Suprapubic skin (tissue), 4 donors: ENCODE measurements around the gene ZNF28. TPM values are rescaled to one million over a fixed set of nuclear protein-coding genes. Genes with fewer than 3 reads are reported as not detected.
"Not testable (repeated sequence)": the region's sequence is repeated elsewhere in the genome, so short reads cannot be mapped to it uniquely, and the experiment has no call there.

Experiments
- DNase-seq, 2 donors: peaks; one replicate each; pipeline ENCODE4 v3.0.0-alpha.2; 2019; ENCODE audit warnings: low spot score in 2 of 2
- H3K27ac ChIP-seq: fragments of 200-600 bp; sonication (generic); one replicate; pipeline ENCODE4 v1.5.1; 2019
- H3K27me3 ChIP-seq: fragments of 200-600 bp; sonication (generic); one replicate; pipeline ENCODE4 v1.5.1; 2019
- H3K36me3 ChIP-seq: fragments of 200-600 bp; sonication (generic); one replicate; pipeline ENCODE4 v1.5.1; 2019
- H3K4me1 ChIP-seq: fragments of 200-600 bp; sonication (generic); one replicate; pipeline ENCODE4 v1.5.1; 2019
- H3K4me3 ChIP-seq: fragments of 200-600 bp; sonication (generic); one replicate; pipeline ENCODE4 v1.5.1; 2019; ENCODE audit warnings: mild to moderate bottlenecking
- H3K9me3 ChIP-seq: fragments of 200-600 bp; sonication (generic); one replicate; pipeline ENCODE4 v1.5.1; 2019
- POLR2A ChIP-seq, 2 donors: fragments of 450-650 bp; IDR thresholded peaks; one replicate each; pipeline ENCODE4 v1.6.1; 2017; ENCODE audit warnings: antibody characterized with exemption in 2 of 2, mild to moderate bottlenecking in 2 of 2, moderate library complexity in 2 of 2
- WGBS: methylation state at CpG from one replicate; pipeline ENCODE4 v1.1.5; 2018; 5-methylcytosine and 5-hydroxymethylcytosine counted together
- total RNA-seq, 4 donors: library from RNA; depleted of rRNA; stranded (reverse); fragments of >200 nt; gene quantifications; one replicate each; pipeline ENCODE4 v1.1.0, GENCODE V29; 2016

Gene ZNF28
- 10 to 100 TPM; 10.0 to 16.7 (median 14.9) TPM for total RNA-seq

DNA sequence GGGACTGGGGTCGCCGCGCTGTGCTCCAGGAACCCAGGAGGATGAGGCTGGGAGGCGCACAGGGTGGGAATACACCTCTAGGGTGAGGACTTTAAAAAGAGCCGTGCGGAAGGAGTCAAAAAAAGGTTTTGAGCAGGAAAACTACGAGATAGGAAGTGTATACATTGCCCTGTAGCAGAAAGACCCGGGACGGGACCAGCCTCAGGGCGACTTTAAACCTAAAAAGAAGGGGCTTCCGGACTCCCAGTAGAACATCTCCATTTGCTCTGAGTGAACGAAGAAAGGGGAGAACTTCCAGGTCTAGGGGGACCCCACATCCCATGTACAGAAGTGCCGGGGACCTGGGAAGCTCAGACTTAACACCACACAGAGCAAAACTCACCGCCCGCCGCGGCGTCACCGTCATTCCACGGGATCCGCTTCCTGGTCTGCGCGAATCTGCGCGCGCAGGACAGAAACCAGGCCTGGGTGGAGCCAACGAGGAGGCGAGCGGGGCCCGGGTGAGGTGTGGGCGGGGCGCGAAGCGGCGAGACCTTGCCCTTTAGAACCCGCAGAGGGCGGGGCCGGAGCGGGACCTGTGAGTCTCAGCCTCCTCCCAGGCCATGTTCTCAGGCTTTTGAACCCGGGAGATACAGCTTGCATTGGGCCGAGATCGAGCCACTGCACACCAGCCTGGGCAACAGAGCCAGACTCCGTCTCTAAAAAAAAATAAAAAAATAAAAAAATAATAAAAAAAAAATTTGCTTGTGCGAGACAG lies at the start of gene ZNF28:
Gene ZNF28, minus strand, starts transcription at position 430 of the 757 bp plus-strand sequence. CDS start 3,675 bp downstream, outside the sequence.
- peak within 1 kb of the TSS; percentile 56 for H3K27ac ChIP-seq
- not testable (repeated sequence) for H3K27me3 ChIP-seq, H3K9me3 ChIP-seq, H3K4me1 ChIP-seq
- peak within 1 kb of the TSS; percentile 67 for H3K4me3 ChIP-seq
- peaks cover 14% of the 10 kb centered on the region for H3K36me3 ChIP-seq
- WGBS, result 3% methylated on average over 27 of the region's 44 CpGs
- peak; percentile 76 to 81 for DNase-seq

DNA sequence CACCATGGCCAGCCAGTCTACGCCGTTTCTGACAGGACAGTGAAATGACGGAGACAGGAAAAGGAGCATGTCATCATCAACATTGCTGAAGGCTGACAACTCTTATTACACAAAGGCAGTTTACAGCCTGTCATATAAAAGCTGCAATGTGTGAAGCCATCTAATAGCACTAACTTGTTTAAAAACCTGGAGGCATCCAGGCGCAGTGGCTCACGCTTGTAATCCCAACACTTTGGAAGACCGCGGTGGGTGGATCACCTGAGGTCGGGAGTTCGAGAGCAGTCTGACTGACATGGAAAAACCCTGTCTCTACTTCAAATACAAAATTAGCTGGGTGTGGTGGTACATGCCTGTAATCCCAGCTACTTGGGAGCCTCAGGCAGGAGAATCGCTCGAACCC lies 46.6 kb upstream of the ZNF28 start:
- 77% methylated on average over 11 of the region's 11 CpGs for WGBS
- not testable (repeated sequence) for H3K4me1 ChIP-seq, H3K27me3 ChIP-seq, DNase-seq, H3K36me3 ChIP-seq, H3K27ac ChIP-seq, H3K9me3 ChIP-seq, H3K4me3 ChIP-seq

GRCh38 chr19:52857378-52858191 lies 36.2 kb upstream of the ZNF28 start, which contains the start of gene ZNF468:
Gene ZNF468, minus strand, starts transcription at chr19:52857619. Its CDS starts 3,347 bp downstream, at chr19:52854272.
- peak; percentile 82 to 90 for DNase-seq
- WGBS, result 11% methylated on average over 24 of the region's 43 CpGs
- not testable (repeated sequence) for H3K9me3 ChIP-seq, H3K27me3 ChIP-seq, H3K4me1 ChIP-seq
- peaks cover 18% of the 10 kb centered on the region for H3K36me3 ChIP-seq
- peak within 1 kb of the TSS; percentile 72 for H3K27ac ChIP-seq
- TF ChIP-seq POLR2A (IDR thresholded peaks at IDR 0.05), result peak in 1 of 2 donors; percentile 31
- H3K4me3 ChIP-seq, result peak within 1 kb of the TSS; percentile 62

- peaks cover 26% of the 10 kb centered on the region for H3K36me3 ChIP-seq
- H3K27ac ChIP-seq, result peak overlapping the region; percentile 72
- H3K9me3 ChIP-seq, H3K4me1 ChIP-seq, DNase-seq, H3K27me3 ChIP-seq: not testable (repeated sequence)
- 6% methylated on average over 31 of the region's 31 CpGs for WGBS
- peak overlapping the region; percentile 62 for H3K4me3 ChIP-seq
Observed at GRCh38 chr19:52856540-52857377, 35.3 kb upstream of the ZNF28 start.

- DNase-seq, H3K27me3 ChIP-seq, H3K4me1 ChIP-seq, H3K27ac ChIP-seq, H3K4me3 ChIP-seq: not testable (repeated sequence)
- peaks cover 11% of the 10 kb centered on the region for H3K9me3 ChIP-seq
- H3K36me3 ChIP-seq, result peaks cover 95% of the 10 kb centered on the region
- 88% methylated on average over 5 of the region's 5 CpGs for WGBS
Observed at GRCh38 chr19:52847352-52847751, 25.9 kb upstream of the ZNF28 start.

DNA sequence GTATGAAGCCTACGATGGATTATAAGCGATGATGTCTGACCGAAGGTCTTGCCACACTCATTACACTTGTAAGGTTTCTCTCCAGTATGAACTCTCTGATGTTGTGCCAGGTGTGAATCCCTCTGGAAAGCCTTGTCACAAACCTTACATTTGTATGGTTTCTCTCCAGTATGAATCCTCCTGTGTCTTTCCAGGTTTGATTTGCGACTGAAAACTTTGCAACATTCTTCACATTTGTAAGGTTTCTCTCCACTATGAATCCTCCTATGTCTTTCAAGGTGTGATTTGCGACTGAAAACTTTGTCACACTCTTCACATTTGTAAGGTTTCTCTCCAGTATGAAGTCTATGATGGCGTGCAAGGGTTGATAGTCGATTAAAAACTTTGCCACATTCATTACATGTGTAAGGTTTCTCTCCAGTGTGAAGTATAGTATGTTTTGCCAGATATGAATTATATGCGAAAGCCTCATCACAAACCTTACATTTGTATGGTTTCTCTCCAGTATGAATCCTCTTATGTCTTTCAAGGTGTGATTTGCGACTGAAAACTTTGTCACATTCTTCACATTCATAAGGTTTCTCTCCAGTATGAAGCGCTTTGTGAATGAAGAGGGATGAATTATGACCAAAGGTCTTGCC lies 19.5 kb upstream of the ZNF28 start:
- not testable (repeated sequence) for DNase-seq
- H3K9me3 ChIP-seq, result peaks cover 41% of the 10 kb centered on the region
- 95% methylated on average over 10 of the region's 10 CpGs for WGBS

DNA sequence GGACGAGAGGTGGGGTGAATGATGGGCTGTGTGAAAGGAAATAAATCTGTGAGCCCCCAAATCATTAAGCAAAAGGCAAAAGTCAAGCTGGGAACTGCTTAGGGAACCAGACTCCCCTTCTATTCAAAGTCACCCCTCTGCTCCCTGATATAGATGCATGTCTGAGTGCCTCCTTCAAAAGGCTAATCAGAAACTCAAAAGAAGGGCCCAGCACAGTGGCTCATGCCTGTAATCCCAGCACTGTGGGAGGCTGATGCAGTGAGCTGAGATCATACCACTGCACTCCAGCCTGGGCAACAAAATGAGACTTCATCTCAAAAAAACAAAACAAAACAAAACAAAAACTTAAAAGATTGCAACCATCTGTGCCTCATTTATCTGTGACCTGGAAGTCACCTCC lies 12.9 kb upstream of the ZNF28 start:
- Histone ChIP-seq H3K9me3 (peaks cover 18% of the 10 kb centered on the region), H3K36me3 (peaks cover 13% of the 10 kb centered on the region)
- H3K4me3 ChIP-seq, H3K27ac ChIP-seq, DNase-seq, H3K4me1 ChIP-seq, H3K27me3 ChIP-seq: not testable (repeated sequence)
- WGBS, result 73% methylated on average over 1 of the region's 1 CpG

More for the DNA sequence above, 19.5 kb upstream of the ZNF28 start:
- H3K36me3 ChIP-seq, result peaks cover 75% of the 10 kb centered on the region
- H3K4me1 ChIP-seq, H3K27me3 ChIP-seq, H3K27ac ChIP-seq, H3K4me3 ChIP-seq: not testable (repeated sequence)

DNA sequence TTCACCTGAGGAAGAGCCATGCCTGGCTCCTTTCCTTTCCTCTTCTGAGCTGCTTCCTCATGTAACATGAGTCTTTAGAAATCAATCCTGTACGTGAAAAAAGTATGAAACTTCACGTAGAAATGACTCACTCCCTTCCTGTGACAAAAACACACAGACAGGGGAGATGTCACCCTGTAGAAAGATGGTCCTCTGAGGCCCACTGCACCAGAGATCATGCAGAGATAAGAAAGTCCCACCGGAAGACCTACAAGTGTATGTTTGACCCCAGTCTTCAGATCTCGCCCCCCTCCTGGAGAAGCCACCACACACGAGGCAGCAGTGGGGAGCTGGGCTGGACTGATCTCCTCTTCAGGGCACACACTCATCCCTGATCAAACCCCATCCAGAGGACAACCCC lies 12.1 kb upstream of the ZNF28 start:
- 52% methylated on average over 3 of the region's 5 CpGs for WGBS
- H3K9me3 ChIP-seq, result peaks cover 11% of the 10 kb centered on the region
- H3K27ac ChIP-seq, H3K4me3 ChIP-seq, H3K4me1 ChIP-seq, H3K36me3 ChIP-seq, H3K27me3 ChIP-seq, DNase-seq: not testable (repeated sequence)

DNA sequence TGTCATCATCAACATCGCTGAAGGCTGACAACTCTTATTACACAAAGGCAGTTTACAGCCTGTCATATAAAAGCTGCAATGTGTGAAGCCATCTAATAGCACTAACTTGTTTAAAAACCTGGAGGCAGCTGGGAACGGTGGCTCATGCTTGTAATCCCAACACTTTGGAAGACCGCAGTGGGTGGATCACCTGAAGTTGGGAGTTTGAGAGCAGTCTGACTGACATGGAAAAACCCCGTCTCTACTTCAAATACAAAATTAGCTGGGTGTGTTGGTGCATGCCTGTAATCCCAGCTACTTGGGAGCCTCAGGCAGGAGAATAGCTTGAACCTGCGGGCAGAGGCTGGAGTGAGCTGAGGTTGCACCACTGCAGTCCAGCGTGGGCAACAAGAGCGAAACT lies 8.4 kb upstream of the ZNF28 start:
- DNase-seq, H3K4me1 ChIP-seq: not testable (repeated sequence)
- WGBS, result 64% methylated on average over 7 of the region's 7 CpGs

More for the DNA sequence above, 8.4 kb upstream of the ZNF28 start:
- H3K27ac ChIP-seq, H3K9me3 ChIP-seq, H3K36me3 ChIP-seq, H3K27me3 ChIP-seq, H3K4me3 ChIP-seq: not testable (repeated sequence)
